Upper lobe of left lung (tissue), 6 donors: ENCODE measurements around the gene DMRTA1. TPM values are rescaled to one million over a fixed set of nuclear protein-coding genes. Genes with fewer than 3 reads are reported as not detected.
"Not testable (repeated sequence)": the region's sequence is repeated elsewhere in the genome, so short reads cannot be mapped to it uniquely, and the experiment has no call there.

Experiments
- ATAC-seq, 2 donors: fragments of 200-7000 bp; cut with Tn5 transposase; one replicate each; pipeline ENCODE4 v1.9.1; 2022; ENCODE audit warnings: mild to moderate bottlenecking in 2 of 2, moderate library complexity in 2 of 2; ENCODE audit not compliant: low FRiP score in 2 of 2
- DNase-seq, 2 donors: peaks; one replicate each; pipeline ENCODE4 v3.0.0-alpha.2; 2019 to 2020
- H3K27ac ChIP-seq, 4 donors: fragments of 200-600 bp; sonication (generic); one replicate each; pipeline ENCODE4 v1.5.1; 2016 to 2019
- H3K27me3 ChIP-seq, 4 donors: fragments of 200-600 bp; sonication (generic); one replicate each; pipeline ENCODE4 v1.5.1; 2017 to 2019
- H3K36me3 ChIP-seq, 4 donors: fragments of 200-600 bp; sonication (generic); one replicate each; pipeline ENCODE4 v1.5.1; 2016 to 2019
- H3K4me1 ChIP-seq, 4 donors: fragments of 200-600 bp; sonication (generic); one replicate each; pipeline ENCODE4 v1.5.1; 2018 to 2019
- H3K4me3 ChIP-seq, 4 donors: fragments of 200-600 bp; sonication (generic); one replicate each; pipeline ENCODE4 v1.5.1; 2017 to 2019; ENCODE audit warnings: mild to moderate bottlenecking in 2 of 4, moderate library complexity in 1 of 4
- H3K9me3 ChIP-seq, 4 donors: fragments of 200-600 bp; sonication (generic); one replicate each; pipeline ENCODE4 v1.5.1; 2018 to 2019
- EP300 ChIP-seq, 4 donors: sonication (generic); formaldehyde crosslinking; IDR thresholded peaks; one replicate each; pipeline ENCODE4 v1.5.1; 2017; ENCODE audit warnings: antibody characterized with exemption in 4 of 4, control low read depth in 2 of 4
- POLR2A ChIP-seq, 4 donors: fragments of 450-650 bp; IDR thresholded peaks; one replicate each; pipeline ENCODE4 v1.5.1; 2016 to 2017; ENCODE audit warnings: antibody characterized with exemption in 4 of 4, mild to moderate bottlenecking in 2 of 4
- POLR2AphosphoS5 ChIP-seq, 2 donors: sonication (generic); formaldehyde crosslinking; IDR thresholded peaks; one replicate each; pipeline ENCODE4 v1.5.1; 2017; ENCODE audit warnings: antibody characterized with exemption in 2 of 2
- WGBS, 2 donors: methylation state at CpG; one replicate each; pipeline ENCODE4 v1.1.5; 2017 to 2018; 5-methylcytosine and 5-hydroxymethylcytosine counted together
- total RNA-seq, 6 donors: library from RNA; depleted of rRNA in 4 of 6; stranded (reverse); fragments of >200 nt in 4 of 6; gene quantifications; one replicate each; pipeline versions ENCODE4 v1.1.0 to v1.2.1, GENCODE V29; 2016 to 2021
- TF ChIP-seq, protein P1 (sequence below), 6 experiments: fragments of 450-650 bp in 4 of 6; fragments of 200-600 bp in 2 of 6; sonication (generic) in 2 of 6; IDR thresholded peaks; one replicate each; pipeline ENCODE4 v1.5.1; 2016 to 2019; ENCODE audit warnings: antibody characterized with exemption in 6 of 6
- donor health status: DM: no; HTN: no; CAD: no; lungs with moderate emphysema.
- donor health status: DM: no; HTN: yes; CAD: no; lungs with severe emphysema.

The DMRTA1 gene
- total RNA-seq, 6 donors from 2014 or later, result 1.3 to 5.7 (median 2.2) TPM

DNA sequence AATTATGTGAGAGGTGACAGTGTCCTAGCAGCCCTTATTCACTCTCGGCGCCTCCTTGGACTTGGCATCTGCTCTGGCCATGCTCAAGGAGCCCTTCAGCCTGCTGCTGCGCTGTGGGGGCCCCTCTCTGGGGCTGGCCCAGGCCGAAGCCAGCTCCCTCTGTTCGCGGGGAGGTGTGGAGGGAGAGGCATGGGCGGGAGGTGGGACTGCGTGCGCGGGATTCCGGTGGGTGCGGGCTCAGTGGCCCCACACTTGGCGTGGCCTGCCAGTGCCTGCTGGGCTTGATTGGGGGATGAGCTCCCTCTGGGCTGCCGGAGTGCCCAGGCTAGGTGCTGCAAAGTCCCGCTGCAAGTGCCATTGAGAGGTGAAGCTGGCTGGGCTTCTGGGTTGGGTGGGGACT is 12.9 kb upstream of the DMRTA1 start:
- Histone ChIP-seq H3K27me3 (no peaks in the 10 kb centered on the region), H3K4me3 (no peak overlapping the region), H3K4me1 (no peaks in the 10 kb centered on the region), H3K36me3 (no peaks in the 10 kb centered on the region), H3K27ac (no peak overlapping the region), H3K9me3 (no peaks in the 10 kb centered on the region)
- WGBS, 2 donors, result 86 to 90% methylated on average over 13 to 15 of the region's 15 CpGs
- DNase-seq (peak in 1 of 2 donors; percentile 65), ATAC-seq (no peak)
- TF ChIP-seq POLR2A (IDR thresholded peaks at IDR 0.05), result no peak
- TF ChIP-seq EP300 (IDR thresholded peaks at IDR 0.05), result no peak

DNA sequence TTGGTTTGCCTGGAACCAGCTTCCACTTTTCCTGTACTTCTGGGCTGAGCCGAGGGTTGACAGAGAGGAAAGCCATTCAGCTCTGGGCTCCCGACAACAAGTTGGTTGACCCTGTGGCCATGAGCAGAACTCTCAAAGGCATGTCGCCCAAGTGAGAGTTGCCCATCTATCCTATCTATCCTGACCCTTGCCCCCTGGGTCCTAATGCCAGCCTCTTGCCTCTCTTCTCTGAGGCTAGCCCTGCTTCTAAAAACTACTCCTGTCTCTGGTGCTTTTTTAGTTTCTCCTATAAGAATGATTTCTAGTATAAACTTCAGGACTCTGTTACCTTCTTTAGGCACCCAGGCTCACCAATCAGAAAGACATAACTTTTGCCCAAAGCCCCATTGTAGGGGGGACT is 11.4 kb upstream of the DMRTA1 start:
- H3K9me3 ChIP-seq, ATAC-seq, H3K4me3 ChIP-seq, DNase-seq, H3K4me1 ChIP-seq, H3K27me3 ChIP-seq, H3K27ac ChIP-seq, H3K36me3 ChIP-seq: not testable (repeated sequence)
- 75 to 94% methylated on average over 3 of the region's 3 CpGs for WGBS, 2 donors

DNA sequence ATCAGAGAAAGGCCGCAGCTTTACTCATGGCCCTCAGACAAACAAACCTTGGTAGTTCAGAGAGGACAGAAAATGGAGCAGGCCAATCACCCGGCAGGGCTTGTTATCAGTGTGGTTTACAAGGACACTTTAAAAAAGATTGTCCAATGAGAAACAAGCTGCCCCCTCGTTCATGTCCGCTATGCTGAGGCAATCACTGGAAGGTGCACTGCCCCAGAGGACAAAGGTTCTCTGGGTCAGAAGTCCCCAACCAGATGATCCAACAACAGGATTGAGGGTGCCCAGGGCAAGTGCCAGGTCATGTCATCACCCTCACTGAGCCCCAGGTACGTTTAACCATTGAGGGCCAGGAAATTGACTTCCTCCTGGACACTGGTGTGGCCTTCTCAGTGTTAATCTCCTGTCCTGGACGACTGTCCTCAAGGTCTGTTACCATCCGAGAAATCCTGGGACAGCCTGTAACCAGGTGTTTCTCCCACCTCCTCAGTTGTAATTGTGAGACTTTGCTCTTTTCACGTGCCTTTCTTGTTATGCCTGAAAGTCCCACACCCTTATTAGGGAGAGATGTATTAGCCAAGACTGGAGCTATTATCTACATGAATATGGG is 9.1 kb upstream of the DMRTA1 start:
- not testable (repeated sequence) for H3K36me3 ChIP-seq, H3K4me1 ChIP-seq, H3K9me3 ChIP-seq, H3K4me3 ChIP-seq, H3K27me3 ChIP-seq, H3K27ac ChIP-seq, ATAC-seq, DNase-seq
- 66 to 83% methylated on average over 8 of the region's 8 CpGs for WGBS, 2 donors

DNA sequence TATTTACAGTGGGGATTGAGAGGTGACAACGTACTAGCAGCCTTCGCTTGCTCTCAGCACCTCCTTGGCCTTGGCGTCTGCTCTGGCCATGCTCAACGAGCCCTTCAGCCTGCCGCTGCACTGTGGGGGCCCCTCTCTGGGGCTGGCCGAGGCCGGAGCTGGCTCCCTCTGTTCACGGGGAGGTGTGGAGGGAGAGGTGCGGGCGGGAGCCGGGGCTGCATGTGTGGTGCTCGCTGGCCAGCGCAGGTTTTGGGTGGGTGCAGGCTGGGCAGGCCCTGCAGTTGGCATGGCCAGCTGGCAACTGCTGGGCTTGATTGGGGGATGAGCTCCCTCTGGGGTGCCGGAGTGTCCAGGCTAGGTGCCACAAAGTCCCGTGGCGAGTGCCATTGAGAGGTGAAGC is 5.8 kb upstream of the DMRTA1 start:
- Histone ChIP-seq H3K4me1 (no peaks in the 10 kb centered on the region), H3K27ac (no peak overlapping the region), H3K4me3 (no peak overlapping the region), H3K36me3 (no peaks in the 10 kb centered on the region), H3K9me3 (no peaks in the 10 kb centered on the region), H3K27me3 (no peaks in the 10 kb centered on the region)
- WGBS, 2 donors, result 88 to 100% methylated on average over 2 to 16 of the region's 16 CpGs
- peak in 1 of 2 donors; percentile 79 for DNase-seq
- TF ChIP-seq, protein P1, sequence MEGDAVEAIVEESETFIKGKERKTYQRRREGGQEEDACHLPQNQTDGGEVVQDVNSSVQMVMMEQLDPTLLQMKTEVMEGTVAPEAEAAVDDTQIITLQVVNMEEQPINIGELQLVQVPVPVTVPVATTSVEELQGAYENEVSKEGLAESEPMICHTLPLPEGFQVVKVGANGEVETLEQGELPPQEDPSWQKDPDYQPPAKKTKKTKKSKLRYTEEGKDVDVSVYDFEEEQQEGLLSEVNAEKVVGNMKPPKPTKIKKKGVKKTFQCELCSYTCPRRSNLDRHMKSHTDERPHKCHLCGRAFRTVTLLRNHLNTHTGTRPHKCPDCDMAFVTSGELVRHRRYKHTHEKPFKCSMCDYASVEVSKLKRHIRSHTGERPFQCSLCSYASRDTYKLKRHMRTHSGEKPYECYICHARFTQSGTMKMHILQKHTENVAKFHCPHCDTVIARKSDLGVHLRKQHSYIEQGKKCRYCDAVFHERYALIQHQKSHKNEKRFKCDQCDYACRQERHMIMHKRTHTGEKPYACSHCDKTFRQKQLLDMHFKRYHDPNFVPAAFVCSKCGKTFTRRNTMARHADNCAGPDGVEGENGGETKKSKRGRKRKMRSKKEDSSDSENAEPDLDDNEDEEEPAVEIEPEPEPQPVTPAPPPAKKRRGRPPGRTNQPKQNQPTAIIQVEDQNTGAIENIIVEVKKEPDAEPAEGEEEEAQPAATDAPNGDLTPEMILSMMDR (IDR thresholded peaks at IDR 0.05), result no peak
- no peak for ATAC-seq

DNA sequence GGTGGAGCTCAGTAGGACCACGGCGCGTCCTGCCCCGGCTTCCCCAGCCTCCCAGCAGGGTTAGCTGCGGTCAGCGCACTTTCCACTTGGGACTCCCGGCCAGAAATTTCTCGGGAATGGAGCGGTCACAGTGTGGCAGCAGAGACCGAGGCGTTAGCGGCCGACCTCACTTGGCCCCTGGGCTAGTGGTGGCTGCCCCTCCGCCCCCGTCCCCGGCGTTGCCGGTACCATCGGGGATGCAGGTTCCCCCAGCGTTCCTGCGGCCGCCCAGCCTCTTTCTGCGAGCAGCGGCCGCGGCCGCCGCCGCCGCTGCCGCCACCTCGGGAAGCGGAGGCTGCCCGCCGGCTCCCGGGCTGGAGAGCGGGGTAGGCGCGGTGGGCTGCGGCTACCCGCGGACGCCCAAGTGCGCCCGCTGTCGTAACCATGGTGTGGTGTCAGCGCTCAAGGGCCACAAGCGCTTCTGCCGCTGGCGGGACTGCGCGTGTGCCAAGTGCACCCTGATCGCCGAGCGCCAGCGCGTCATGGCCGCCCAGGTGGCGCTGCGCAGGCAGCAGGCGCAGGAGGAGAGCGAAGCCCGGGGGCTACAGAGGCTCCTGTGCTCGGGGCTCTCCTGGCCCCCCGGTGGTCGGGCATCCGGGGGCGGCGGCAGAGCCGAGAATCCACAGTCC is 460 bp downstream of the DMRTA1 start:
- Histone ChIP-seq H3K9me3 (no peaks in the 10 kb centered on the region), H3K27me3 (peaks cover 0 to 12% (median 4%) of the 10 kb centered on the region in 4 donors), H3K36me3 (no peaks in the 10 kb centered on the region), H3K27ac (peak overlapping the region; percentile 85 to 90 (median 88)), H3K4me1 (peaks cover 0 to 18% (median 0%) of the 10 kb centered on the region in 4 donors), H3K4me3 (peak overlapping the region; percentile 43 to 75 (median 72))
- 2 to 5% methylated on average over 18 to 29 of the region's 70 CpGs for WGBS, 2 donors
- DNase-seq, result peak; percentile 74 to 92
- peak; percentile 88 to 90 for ATAC-seq
- TF ChIP-seq EP300 (IDR thresholded peaks at IDR 0.05), result no peak
- TF ChIP-seq, protein P1 (IDR thresholded peaks at IDR 0.05), result peak in 2 of 6 experiments; percentile 16 to 28
- TF ChIP-seq POLR2AphosphoS5 (IDR thresholded peaks at IDR 0.05), result peak; percentile 33 to 47
- peak in 2 of 4 donors; percentile 53 to 54 for TF ChIP-seq POLR2A (IDR thresholded peaks at IDR 0.05)

DNA sequence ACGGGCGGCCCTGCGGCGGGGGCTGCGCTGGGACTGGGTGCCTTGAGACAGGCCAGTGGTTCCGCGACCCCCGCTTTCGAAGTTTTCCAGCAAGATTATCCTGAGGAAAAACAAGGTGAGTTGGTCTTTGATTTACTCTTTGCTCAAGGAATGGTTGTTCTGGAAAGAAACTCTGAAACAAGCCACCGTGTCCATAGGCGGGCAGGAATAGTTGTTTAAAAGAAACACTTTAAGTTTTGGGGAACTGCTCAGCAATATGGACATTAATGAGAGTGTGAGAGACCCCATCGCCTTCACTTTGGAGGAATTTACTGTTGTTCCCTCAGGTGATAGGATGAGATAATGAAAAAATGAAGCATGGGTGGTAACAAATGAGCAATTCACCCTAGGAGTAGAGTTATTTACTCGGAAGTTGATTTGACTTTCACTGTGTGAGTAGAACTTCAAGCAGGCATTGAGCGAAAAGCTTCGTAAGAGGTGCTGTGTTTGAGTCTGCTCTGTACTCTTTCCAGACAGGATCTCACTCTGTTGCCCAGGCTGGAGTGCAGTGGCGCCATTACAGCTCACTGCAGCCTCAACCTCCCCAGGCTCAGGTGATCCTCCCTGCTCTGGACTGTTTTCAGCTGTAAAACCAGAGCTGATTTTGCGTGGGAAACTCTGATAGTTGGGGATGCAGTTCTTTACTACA is 1.1 kb downstream of the DMRTA1 start:
- Histone ChIP-seq H3K27me3 (peaks cover 0 to 12% (median 4%) of the 10 kb centered on the region in 4 donors), H3K27ac (peak overlapping the region; percentile 85 to 90 (median 88)), H3K4me1 (peaks cover 0 to 18% (median 0%) of the 10 kb centered on the region in 4 donors), H3K9me3 (no peaks in the 10 kb centered on the region), H3K4me3 (peak overlapping the region; percentile 43 to 75 (median 72)), H3K36me3 (no peaks in the 10 kb centered on the region)
- DNase-seq (peak in 1 of 2 donors; percentile 35), ATAC-seq (peak in 1 of 2 donors; percentile 27)
- 11 to 20% methylated on average over 12 to 16 of the region's 17 CpGs for WGBS, 2 donors
- TF ChIP-seq, protein P1 (IDR thresholded peaks at IDR 0.05), result no peak
- TF ChIP-seq EP300 (IDR thresholded peaks at IDR 0.05) (no peak), POLR2A (IDR thresholded peaks at IDR 0.05) (no peak), POLR2AphosphoS5 (IDR thresholded peaks at IDR 0.05) (no peak)
